BLaER1 treated with 17β-estradiol and CSF1 and Interleukin-3, amounts not matched to agents 10 nM and 100 nM (cell line): ENCODE measurements around the gene PPP6R2.
A peak's percentile ranks its signal among the peaks of the same experiment; 100 is the strongest.

Source experiments
- H3K27ac ChIP-seq, 11 experiments: shearing (Covaris generic); formaldehyde crosslinking; 2 replicates each; pipeline ENCODE4 v1.8.1; 2022
- H3K27me3 ChIP-seq, 11 experiments: shearing (Covaris generic); formaldehyde crosslinking; 2 replicates each; pipeline ENCODE4 v1.8.1; 2022
- H3K36me3 ChIP-seq, 11 experiments: shearing (Covaris generic); formaldehyde crosslinking; 2 replicates each; pipeline ENCODE4 v1.8.1; 2022
- H3K4me1 ChIP-seq, 10 experiments: shearing (Covaris generic); formaldehyde crosslinking; 2 replicates each; pipeline ENCODE4 v1.8.1; 2022
- H3K4me2 ChIP-seq, 11 experiments: shearing (Covaris generic); formaldehyde crosslinking; 2 replicates each; pipeline ENCODE4 v1.8.1; 2022
- H3K4me3 ChIP-seq, 10 experiments: shearing (Covaris generic); formaldehyde crosslinking; 2 replicates each; pipeline ENCODE4 v1.8.1; 2022
- H3K9ac ChIP-seq, 11 experiments: shearing (Covaris generic); formaldehyde crosslinking; 2 replicates each; pipeline ENCODE4 v1.8.1; 2022
- H3K9me3 ChIP-seq, 11 experiments: shearing (Covaris generic); formaldehyde crosslinking; replicated peaks in 1 of 11; 2 replicates each; pipeline ENCODE4 v1.8.1; 2022
- H4K20me1 ChIP-seq, 11 experiments: shearing (Covaris generic); formaldehyde crosslinking; 2 replicates each; pipeline ENCODE4 v1.8.1; 2022
- Cebpa-rat ChIP-seq, 11 experiments: shearing (Covaris generic); IDR thresholded peaks; 2 replicates each; pipeline ENCODE4 v1.8.1; 2022

The PPP6R2 gene

DNA sequence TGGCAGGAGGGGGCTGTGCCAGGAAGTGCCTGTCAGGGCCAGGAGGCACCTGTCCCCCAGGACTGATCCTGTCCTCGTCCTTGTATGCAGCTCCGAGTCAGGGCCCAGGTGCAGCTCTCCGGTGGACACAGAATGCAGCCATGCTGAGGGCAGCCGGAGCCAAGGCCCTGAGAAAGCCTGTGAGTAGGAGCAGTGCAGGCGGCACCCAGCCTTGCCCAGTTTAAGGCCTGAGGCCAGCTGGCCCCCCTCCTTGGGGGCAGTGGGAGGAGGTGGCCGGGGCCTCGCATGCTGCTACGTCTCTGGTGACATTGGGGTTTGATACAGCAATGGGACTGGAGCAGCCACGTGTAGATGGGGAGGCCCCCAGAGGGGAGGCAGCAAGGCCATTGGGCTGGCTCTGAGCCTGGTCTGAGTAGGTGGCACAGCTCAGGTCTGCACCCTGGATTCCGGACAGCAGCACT lies 96.8 kb downstream of the PPP6R2 start:
- H4K20me1 ChIP-seq, result peaks cover 27 to 94% (median 88%) of the 10 kb centered on the region in 11 experiments; a peak in 21 of 22 replicates
- H3K9ac ChIP-seq, result peak overlapping the region in 5 of 11 experiments; percentile 13 to 52 (median 17); a peak in 2 of 22 replicates
- H3K9me3 ChIP-seq, result no peaks in the 10 kb centered on the region
- peaks cover 53 to 90% (median 74%) of the 10 kb centered on the region in 11 experiments for H3K36me3 ChIP-seq
- peaks cover 30 to 95% (median 76%) of the 10 kb centered on the region in 10 experiments for H3K4me1 ChIP-seq
- no peaks in the 10 kb centered on the region; a peak in 1 of 22 replicates for H3K27me3 ChIP-seq
- TF ChIP-seq Cebpa-rat (IDR thresholded peaks at IDR 0.05), result no peak
- H3K4me3 ChIP-seq, result no peak overlapping the region
- no peak overlapping the region for H3K27ac ChIP-seq
- H3K4me2 ChIP-seq, result peak overlapping the region in 9 of 11 experiments; percentile 12 to 48 (median 37); a peak in 13 of 22 replicates

DNA sequence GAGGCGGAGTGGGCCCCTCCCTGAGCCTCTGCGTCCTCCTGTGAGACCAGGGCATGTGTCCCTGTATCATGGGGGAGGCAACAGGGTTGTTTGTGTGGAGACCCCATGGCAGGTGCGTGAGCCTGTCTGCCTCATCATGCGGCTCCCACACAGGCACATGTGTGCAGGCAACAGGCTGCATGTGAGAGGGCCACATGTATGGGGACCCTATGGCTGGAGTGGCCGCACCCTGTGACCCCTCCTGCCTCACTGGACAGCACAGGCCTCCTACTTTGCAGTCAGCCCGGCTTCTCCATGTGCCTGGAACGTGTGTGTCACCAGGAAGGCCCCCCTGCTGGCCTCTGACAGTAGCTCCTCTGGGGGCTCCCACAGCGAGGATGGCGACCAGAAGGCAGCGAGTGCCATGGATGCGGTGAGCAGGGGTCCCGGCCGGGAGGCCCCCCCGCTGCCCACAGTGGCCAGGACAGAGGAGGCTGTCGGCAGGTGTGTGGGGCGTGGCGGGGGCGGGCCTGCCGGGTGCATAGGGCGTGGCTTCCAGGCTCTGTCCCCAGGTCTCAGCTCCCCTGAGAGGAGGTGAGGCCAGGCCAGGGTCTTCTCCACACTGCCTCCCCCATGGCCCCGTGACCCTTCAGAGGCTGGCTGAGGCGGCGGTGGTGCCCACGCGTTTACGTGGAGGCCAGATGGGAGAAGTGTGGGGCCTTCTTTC lies 97.6 kb downstream of the PPP6R2 start:
- TF ChIP-seq Cebpa-rat (IDR thresholded peaks at IDR 0.05), result no peak
- Histone ChIP-seq H3K36me3 (peaks cover 53 to 90% (median 72%) of the 10 kb centered on the region in 11 experiments), H3K27ac (no peak overlapping the region), H3K4me2 (peak overlapping the region in 6 of 11 experiments; percentile 14 to 48 (median 41); a peak in 11 of 22 replicates), H4K20me1 (peaks cover 29 to 94% (median 88%) of the 10 kb centered on the region in 11 experiments; a peak in 21 of 22 replicates), H3K9me3 (no peaks in the 10 kb centered on the region), H3K4me1 (peaks cover 30 to 95% (median 76%) of the 10 kb centered on the region in 10 experiments), H3K4me3 (no peak overlapping the region), H3K9ac (peak overlapping the region in 3 of 11 experiments; percentile 9 to 39 (median 19); a peak in 1 of 22 replicates), H3K27me3 (no peaks in the 10 kb centered on the region; a peak in 1 of 22 replicates)

DNA sequence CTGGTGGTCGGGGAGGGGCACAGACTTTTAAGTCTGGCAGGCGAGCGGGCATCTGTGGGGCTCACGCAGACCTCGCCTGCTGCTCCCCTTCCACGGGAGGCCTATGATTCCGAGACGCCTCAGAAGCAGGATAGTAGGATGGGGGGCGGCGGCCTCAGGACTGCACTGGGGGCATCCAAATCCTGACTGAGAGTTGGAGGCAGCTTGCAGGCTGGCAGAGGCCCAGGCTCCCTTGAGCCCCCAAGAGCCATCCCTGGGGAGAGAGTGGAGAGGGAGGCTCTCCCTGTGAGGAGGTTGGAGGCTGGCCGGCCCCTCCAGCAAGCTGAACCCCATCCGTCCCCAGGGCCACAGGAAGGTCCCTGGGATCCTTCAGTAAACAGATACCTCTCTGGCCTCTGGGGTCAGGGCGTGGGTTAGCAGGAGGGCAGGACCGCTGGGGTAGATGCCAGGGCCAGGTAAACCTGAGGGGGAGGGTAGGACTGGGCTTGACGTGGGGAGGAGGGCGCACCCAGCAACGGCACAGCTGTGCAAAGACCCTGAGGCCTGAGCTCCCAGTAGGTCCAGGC lies 98.4 kb downstream of the PPP6R2 start:
- no peak overlapping the region for H3K27ac ChIP-seq
- H3K9ac ChIP-seq, result peak overlapping the region in 4 of 11 experiments; percentile 9 to 42 (median 29); a peak in 2 of 22 replicates
- no peaks in the 10 kb centered on the region for H3K27me3 ChIP-seq
- no peak for TF ChIP-seq Cebpa-rat (IDR thresholded peaks at IDR 0.05)
- no peak overlapping the region for H3K4me3 ChIP-seq
- no peaks in the 10 kb centered on the region for H3K9me3 ChIP-seq
- H3K4me2 ChIP-seq, result peak overlapping the region in 5 of 11 experiments; percentile 25 to 48 (median 45); a peak in 8 of 22 replicates
- H3K36me3 ChIP-seq, result peaks cover 58 to 90% (median 78%) of the 10 kb centered on the region in 11 experiments
- H4K20me1 ChIP-seq, result peaks cover 22 to 94% (median 87%) of the 10 kb centered on the region in 11 experiments; a peak in 21 of 22 replicates
- peaks cover 27 to 95% (median 76%) of the 10 kb centered on the region in 10 experiments for H3K4me1 ChIP-seq

DNA sequence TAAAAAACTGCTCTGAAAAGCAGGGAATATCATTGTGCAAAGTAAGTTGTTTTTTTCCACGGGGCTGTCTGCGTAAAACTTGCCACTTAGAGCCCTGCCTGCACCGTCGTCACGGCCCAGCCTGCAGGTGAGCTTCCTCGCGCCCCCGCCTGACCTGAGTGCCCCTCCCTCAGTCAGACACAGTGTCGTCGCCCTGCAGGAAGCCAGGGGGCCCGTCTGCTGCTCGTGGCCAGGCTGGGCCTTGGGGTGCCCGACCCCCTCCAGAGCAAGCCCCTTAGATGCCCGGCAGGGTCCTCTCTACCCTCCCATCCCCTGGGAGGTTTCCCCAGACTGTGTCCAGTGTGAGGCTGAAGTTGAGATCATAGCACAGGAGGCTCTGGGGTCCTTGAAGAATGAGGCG lies 100.1 kb downstream of the PPP6R2 start:
- Histone ChIP-seq H3K9ac (peak overlapping the region in 4 of 11 experiments; percentile 1 to 9 (median 5); a peak in 3 of 22 replicates), H3K4me1 (peaks cover 27 to 81% (median 71%) of the 10 kb centered on the region in 10 experiments), H3K4me2 (peak overlapping the region in 7 of 11 experiments; percentile 13 to 96 (median 47); a peak in 13 of 22 replicates), H3K4me3 (no peak overlapping the region), H3K36me3 (peaks cover 62 to 90% (median 81%) of the 10 kb centered on the region in 11 experiments), H3K27ac (peak overlapping the region in 2 of 11 experiments; percentile 12 to 45; a peak in 3 of 22 replicates), H3K9me3 (no peaks in the 10 kb centered on the region), H4K20me1 (peaks cover 25 to 94% (median 80%) of the 10 kb centered on the region in 11 experiments; a peak in 20 of 22 replicates), H3K27me3 (no peaks in the 10 kb centered on the region)
- no peak for TF ChIP-seq Cebpa-rat (IDR thresholded peaks at IDR 0.05)

DNA sequence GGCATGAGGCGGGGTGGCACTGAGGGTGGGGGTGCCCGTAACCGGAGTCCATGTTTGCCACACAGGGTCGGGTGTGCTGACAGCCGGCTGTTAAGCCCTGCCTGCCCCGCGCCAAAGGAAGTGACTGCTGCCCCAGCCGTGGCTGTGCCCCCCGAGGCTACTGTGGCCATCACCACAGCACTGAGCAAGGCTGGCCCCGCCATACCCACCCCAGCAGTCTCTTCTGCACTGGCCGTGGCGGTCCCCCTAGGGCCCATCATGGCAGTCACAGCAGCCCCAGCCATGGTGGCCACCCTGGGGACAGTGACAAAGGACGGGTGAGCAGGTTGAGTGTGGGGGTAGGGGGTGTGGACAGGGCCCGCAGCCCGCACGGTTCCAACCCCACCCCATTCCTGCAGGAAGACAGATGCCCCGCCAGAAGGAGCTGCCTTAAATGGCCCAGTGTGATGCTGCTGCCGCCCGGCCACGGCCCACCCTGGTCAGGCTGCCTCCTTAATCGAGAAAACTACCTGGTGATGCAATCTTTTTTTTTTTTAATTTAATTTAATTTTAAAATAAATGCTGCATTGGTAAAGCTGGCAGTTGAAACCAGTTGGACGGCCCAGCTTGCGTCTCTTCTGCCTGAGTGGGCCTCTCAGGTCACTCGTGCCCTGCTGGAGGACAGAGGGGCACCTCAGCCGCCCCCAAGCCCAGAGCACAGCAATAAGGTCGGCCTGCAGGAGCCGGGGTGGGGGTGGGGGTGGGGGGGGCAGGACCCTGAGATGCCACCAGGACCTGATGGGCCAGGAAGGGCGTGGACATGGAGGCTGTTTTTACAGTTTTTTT lies 100.9 kb downstream of the PPP6R2 start:
- peak in 1 of 11 experiments; percentile 48; a peak in 1 of 22 replicates for TF ChIP-seq Cebpa-rat (IDR thresholded peaks at IDR 0.05)
- peaks cover 32 to 81% (median 76%) of the 10 kb centered on the region in 10 experiments for H3K4me1 ChIP-seq
- peak overlapping the region in 2 of 11 experiments; percentile 12 to 45; a peak in 3 of 22 replicates for H3K27ac ChIP-seq
- no peak overlapping the region for H3K4me3 ChIP-seq
- no peaks in the 10 kb centered on the region for H3K27me3 ChIP-seq
- peak overlapping the region in 8 of 11 experiments; percentile 13 to 98 (median 92); a peak in 14 of 22 replicates for H3K4me2 ChIP-seq
- H4K20me1 ChIP-seq, result peaks cover 33 to 94% (median 80%) of the 10 kb centered on the region in 11 experiments; a peak in 20 of 22 replicates
- H3K9ac ChIP-seq, result peak overlapping the region in 3 of 11 experiments; percentile 1 to 9 (median 7); a peak in 2 of 22 replicates
- no peaks in the 10 kb centered on the region for H3K9me3 ChIP-seq
- peaks cover 62 to 90% (median 81%) of the 10 kb centered on the region in 11 experiments for H3K36me3 ChIP-seq

DNA sequence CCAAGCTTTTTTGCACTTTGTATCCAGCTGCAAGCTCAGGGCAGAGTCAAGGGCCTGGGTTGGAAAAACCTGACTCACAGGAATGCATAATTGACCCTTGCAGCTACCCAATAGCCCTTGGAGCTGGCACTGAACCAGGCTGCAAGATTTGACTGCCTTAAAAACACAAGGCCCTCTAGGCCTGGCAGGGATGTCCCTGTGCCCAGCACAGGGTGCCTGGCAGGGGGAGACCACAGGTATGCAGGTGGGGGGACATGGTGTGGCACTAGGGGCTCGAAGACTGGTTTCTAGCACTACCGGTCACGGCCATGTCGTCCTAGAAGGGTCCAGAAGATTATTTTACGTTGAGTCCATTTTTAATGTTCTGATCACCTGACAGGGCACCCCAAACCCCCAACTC lies 101.5 kb downstream of the PPP6R2 start:
- Histone ChIP-seq H3K9me3 (no peaks in the 10 kb centered on the region), H3K36me3 (peaks cover 56 to 88% (median 75%) of the 10 kb centered on the region in 11 experiments), H3K27ac (peak overlapping the region in 9 of 11 experiments; percentile 19 to 71 (median 56); a peak in 16 of 22 replicates), H3K4me3 (peak overlapping the region in 4 of 10 experiments; percentile 24 to 48 (median 38); a peak in 4 of 20 replicates), H3K4me1 (peaks cover 32 to 81% (median 76%) of the 10 kb centered on the region in 10 experiments), H3K27me3 (no peaks in the 10 kb centered on the region), H3K4me2 (peak overlapping the region; percentile 71 to 98 (median 91)), H4K20me1 (peaks cover 39 to 93% (median 79%) of the 10 kb centered on the region in 11 experiments; a peak in 20 of 22 replicates), H3K9ac (peak overlapping the region; percentile 14 to 73 (median 59); a peak in 18 of 22 replicates)
- TF ChIP-seq Cebpa-rat (IDR thresholded peaks at IDR 0.05), result no peak

DNA sequence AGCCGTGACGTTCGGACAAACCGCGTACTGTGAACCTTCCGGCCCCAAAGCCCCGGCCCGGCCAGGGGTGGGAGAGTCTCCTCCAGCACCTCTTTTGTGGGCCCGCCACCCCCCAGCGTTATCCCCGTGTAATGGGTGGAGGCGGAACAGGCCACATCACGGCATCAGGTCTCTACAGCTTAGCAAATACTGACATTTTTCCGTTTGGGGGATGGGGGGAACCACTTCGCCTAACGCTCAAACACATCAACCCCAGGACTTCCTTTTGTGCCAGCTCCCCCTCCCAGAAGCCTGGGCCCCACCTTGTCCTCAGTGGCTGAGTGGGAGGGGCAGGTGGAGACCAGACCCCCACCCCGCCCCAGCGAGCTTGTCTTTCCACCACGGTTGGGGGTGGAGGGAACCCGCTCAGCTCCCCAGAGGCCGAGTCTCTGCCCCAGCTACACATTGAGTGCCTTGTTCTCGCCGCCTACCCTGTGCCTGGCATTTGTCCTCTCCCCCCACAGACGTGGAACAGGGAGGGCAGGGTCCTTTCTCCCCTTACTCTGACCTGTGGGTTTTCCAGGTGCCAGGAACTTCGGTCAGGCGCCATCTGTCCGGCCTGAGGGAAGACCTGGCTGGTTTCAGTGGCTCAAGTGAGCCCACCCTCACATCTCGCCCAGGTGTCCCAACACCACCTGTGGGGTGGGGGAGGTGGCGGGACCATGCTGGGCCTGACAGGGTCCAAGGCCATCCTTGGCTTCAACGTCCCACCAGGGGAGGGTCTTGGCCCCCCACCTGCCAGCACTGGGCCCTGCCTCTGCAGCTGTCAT lies 102.1 kb downstream of the PPP6R2 start:
- peaks cover 51 to 88% (median 73%) of the 10 kb centered on the region in 11 experiments for H3K36me3 ChIP-seq
- peak overlapping the region; percentile 71 to 98 (median 91) for H3K4me2 ChIP-seq
- no peaks in the 10 kb centered on the region for H3K27me3 ChIP-seq
- H3K4me1 ChIP-seq, result peaks cover 36 to 81% (median 76%) of the 10 kb centered on the region in 10 experiments
- H3K9me3 ChIP-seq, result no peaks in the 10 kb centered on the region
- peak overlapping the region in 9 of 11 experiments; percentile 19 to 71 (median 56); a peak in 17 of 22 replicates for H3K27ac ChIP-seq
- peak overlapping the region in 6 of 10 experiments; percentile 17 to 48 (median 33); a peak in 9 of 20 replicates for H3K4me3 ChIP-seq
- peaks cover 39 to 93% (median 79%) of the 10 kb centered on the region in 11 experiments; a peak in 20 of 22 replicates for H4K20me1 ChIP-seq
- no peak for TF ChIP-seq Cebpa-rat (IDR thresholded peaks at IDR 0.05)
- H3K9ac ChIP-seq, result peak overlapping the region; percentile 14 to 73 (median 59); a peak in 19 of 22 replicates
